NCI-H2171 treated with DMSO at 0.1 percent for 48 hours (cell line): ENCODE data around the gene NOS3.
"Not testable (repeated sequence)": the region's sequence is repeated elsewhere in the genome, so short reads cannot be mapped to it uniquely, and the experiment has no call there.

ENCODE experiments used
- DNase-seq: peaks from one replicate; lab custom pipeline; 2025; lab: John Stamatoyannopoulos, UW

The NOS3 gene

DNA sequence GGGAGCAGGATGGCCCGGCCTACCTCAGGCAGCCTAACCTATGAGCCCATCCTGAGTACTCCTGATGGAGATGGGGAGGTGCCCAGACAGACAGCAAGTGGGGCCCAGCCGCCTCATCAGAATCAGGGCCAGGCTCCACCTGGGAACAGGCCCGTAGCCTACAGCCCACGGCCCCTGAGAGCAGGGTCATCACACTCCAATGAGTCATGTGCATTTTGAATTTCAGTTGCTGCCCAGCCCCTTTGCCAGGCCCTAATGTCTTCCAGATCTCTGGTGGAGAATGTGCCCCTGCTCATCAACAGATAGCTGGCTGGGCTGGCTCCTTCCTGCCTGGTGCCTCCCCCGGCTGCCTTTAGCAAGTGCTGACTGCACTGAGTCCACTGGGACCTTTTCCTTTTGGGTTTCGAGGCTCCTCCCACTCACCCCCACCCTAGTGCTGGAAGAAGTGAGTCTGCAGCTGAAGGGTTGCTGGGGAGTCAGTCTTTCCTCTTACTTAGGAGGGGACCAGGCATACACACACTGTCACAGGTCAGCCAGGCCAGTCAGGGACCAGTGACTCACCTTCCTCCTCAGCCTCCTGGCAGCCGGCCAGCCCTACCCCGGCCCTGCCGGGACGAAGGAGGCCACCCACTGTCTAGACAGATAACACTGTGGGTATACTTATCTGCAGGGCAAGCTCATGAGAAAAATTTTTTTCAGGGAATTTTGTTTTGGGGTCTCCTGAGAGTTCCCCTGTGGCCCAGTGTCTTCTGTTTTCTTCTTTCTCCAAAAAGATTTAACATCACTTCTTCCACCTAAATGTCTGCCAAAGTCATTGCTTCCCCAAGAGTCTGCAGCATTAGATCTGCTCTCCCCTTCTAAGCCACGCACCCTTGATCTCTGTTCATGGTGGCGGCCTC, 48.4 kb downstream of the NOS3 start:
- no peak for DNase-seq

DNA sequence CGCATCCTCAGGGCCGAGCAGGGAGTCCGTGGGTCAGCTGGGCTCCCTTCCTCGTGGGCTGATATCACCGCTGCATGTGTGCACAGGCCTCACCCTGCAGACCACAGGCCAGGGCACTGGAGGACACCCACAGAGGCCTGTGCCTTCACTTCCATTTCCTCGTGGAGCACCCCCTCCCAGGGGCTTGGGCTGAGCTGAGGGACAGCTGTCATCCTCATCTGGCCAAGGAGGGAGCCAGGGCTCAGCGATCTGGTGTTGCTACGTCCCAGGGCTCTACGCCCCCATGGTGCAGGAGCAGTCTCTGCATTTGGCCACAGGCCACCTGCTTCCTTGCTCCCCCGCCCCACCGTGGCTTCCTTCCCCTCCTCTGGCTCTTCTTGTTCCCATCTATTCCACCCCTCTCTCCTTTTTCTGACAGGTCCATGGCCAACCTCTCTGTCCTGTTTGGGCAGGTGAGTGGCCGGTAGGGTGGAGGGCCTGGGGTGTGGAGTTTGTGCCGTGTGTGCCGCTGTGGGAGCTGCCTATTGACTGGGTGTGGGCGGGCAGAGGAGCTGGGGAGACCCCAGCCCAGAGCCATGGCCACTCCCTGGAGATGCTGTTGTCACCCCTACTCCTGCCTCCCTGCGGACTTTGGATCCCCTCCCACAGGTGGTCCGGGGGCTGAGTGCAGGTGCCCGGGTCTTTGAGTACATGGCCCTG, 49.2 kb downstream of the NOS3 start:
- no peak for DNase-seq

DNA sequence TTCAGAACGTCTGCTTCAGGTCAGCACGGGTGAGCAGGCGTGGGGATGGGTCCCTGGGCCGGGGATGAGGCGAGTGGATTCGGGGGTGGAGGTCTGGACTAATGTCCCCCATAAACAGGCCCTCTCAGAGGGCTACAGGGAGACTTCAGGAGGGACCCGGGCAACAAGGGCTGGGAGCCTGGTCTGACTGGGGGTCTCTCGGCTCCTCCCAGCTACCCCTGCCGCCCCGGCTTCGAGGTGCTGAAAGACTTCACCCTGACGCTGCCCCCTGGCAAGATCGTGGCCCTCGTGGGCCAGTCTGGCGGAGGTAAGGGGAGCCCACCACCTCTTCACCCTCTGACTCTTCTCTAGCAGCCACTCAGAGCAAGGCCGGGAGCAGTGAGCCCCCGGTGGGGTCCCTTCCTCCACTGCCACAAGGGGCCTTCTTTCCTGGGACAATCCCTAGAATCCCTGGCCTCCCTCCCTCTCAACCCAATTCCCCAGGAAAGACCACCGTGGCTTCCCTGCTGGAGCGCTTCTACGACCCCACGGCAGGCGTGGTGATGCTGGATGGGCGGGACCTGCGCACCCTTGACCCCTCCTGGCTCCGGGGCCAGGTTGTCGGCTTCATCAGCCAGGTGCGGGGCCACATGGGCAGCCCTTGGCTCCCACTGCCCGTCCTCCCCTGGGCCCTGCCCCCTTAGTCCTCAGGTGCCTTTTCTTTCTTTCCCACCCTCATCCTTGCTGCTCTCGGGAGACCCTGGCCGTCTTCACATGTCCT, 50.0 kb downstream of the NOS3 start:
- DNase-seq = no peak

DNA sequence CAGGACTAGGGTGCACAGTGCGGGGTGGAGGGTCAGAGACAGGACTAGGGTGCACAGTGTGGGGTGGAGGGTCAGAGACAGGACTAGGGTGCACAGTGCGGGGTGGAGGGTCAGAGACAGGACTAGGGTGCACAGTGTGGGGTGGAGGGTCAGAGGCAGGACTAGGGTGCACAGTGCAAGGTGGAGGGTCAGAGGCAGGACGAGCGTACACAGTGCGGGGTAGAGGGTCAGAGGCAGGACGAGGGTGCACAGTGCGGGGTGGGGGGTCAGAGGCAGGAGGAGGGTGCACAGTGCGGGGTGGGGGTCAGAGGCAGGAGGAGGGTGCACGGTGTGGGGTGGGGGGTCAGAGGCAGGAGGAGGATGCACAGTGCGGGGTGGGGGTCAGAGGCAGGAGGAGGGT, 52.6 kb downstream of the NOS3 start:
- not testable (repeated sequence) for DNase-seq

DNA sequence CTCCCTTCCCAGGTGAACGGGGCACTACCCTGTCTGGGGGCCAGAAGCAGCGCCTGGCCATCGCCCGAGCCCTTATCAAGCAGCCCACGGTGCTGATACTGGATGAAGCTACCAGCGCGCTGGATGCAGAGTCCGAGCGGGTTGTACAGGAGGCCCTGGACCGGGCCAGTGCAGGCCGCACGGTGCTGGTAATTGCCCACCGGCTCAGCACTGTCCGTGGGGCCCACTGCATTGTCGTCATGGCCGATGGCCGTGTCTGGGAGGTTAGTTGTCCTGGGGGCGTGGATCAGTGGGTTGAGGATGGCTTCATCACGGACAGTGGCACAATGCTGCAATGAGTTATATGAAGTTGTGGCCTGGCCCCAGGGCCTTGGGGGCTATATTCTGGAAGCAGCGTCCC, 53.1 kb downstream of the NOS3 start:
- DNase-seq = no peak

DNA sequence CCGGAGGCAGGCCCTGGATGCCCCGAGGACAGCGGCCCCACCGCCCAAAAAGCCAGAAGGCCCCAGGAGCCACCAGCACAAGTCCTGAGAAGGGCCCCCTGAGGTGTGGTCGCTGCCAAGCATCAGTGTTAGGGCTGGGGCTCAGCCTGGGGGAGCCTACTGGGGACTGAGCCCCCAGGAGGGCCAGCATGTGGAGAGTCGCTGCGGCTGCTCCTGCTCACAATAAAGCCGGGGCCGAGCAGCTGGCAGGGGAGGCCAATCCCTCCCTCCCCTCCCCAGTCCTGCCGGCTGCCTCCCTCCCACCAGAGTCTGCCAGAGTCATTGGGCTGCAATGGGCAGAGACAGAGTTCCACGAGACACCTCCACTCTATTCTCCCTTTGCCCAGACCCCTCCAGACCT, 54.4 kb downstream of the NOS3 start:
- DNase-seq = no peak

GRCh38 chr7:151045967-151046366, 55.1 kb downstream of the NOS3 start:
- no peak for DNase-seq

DNA sequence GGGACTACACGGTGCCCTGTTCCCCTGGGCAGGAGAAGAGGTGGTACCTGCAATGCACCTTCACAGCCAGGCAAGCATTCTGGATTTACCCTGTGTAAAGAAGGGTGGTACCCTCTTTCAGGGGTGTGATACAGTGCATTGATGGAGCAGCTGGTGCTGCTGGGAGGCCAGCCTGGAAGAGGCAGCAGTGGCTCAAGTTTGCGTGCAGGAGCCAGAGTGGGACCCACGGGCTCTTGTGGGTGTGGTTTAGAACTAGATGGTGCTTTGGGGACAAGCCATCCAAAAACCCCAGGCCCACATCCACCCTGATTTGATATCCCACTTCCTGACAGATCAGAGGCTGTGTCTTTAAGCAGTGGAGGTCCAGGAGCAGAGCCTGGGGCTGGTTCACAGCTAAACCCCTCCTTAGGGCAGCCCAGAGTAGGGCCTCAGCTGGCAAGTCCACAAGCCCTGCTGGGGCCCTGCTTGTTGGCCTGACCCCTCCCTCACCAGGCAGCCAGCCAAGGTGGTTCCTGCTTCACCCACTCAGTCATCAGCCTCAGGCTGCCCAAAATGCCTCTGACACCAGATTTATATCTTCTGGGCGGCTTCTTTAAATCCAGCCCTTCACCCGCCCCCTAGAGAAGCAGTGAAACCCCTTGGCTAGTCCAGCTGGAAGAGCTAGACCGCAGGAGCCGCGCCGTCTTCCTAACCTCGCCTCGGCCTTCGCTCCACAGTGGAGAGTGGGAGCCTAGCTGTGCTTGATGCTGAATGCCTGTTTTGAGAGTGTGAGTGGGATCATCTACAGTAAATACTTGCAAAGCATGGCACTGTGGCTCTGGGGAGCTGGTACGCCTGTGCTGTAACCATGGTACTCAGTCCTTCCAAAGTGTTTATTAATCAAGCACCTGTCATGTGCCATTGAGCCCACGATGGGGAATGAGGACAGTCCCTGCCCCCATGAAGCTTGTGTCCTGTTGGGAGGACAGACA, 56.1 kb downstream of the NOS3 start:
- no peak for DNase-seq

DNA sequence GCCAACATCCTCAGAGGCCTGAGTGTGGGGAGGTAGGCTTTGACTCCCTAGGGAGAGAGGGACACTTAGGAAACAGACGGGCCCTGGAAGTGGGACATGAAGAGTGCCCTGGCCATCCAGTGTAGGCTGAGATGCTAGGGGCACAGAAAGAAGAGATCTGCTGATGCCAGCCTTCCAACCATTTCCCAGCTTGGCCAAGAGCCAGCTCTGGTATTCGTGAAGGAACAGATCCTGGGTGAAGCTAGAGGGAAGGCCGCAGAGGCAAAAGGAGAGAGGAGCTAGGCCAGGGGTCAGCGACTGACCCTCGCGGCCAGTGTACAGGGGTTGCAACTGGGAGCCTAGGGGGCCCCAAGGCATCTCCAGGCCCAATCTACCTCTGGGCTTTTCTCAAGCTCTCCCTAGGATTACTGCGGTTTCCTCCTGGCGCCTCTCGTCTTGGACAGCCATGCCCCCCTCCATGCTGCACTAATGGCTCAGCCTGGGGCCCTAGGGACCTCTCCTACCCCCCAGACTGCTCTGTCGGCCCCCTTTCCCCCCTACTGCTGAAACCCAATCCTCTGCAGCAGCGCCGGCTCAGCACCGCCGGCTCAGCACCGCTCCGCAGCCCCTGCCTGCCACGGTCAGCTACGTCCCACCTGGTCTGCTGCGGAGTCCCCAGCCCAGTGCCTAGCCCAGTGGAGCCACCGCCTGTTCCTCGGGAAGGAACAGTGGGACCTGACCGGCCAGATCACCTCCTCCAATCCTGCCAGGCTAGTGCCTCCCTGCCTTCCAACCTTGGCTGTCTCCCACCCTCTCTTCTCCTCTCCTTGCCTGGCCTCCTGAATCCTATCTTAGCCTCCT, 57.4 kb downstream of the NOS3 start, which contains the start of gene ASIC3:
Gene ASIC3 (plus strand): TSS at position 556 of the 840 bp plus-strand sequence. CDS start 355 bp downstream, outside the sequence.
- DNase-seq = peak; percentile 42

DNA sequence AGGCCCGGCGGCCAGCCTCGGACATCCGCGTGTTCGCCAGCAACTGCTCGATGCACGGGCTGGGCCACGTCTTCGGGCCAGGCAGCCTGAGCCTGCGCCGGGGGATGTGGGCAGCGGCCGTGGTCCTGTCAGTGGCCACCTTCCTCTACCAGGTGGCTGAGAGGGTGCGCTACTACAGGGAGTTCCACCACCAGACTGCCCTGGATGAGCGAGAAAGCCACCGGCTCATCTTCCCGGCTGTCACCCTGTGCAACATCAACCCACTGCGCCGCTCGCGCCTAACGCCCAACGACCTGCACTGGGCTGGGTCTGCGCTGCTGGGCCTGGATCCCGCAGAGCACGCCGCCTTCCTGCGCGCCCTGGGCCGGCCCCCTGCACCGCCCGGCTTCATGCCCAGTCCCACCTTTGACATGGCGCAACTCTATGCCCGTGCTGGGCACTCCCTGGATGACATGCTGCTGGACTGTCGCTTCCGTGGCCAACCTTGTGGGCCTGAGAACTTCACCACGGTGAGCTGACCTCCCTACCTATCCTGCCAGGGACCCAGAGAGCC, 58.2 kb downstream of the NOS3 start:
- no peak for DNase-seq

GRCh38 chr7:151051108-151051507, 60.3 kb downstream of the NOS3 start:
- no peak for DNase-seq

DNA sequence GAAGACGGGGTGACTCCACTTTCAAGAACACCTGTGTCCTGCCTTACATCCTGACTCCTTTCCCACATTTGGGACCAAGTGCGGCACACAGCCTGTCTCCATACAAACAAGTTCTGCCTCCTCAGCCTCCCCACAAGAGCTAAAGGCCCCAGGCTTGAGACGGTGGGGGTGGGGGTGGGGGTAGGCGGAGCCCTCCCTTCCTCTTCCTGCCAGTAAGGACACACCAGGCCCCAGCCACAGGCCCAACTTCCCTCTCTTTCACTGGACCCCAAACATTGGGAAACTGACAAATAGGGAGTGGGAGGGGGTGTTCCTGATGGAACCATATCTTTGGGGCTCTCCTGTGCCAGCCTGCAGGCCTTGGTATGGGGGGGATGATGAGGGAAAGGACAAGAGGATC, 62.3 kb downstream of the NOS3 start:
- DNase-seq = no peak

- no peak for DNase-seq
Measured at GRCh38 chr7:151053751-151054150, 62.9 kb downstream of the NOS3 start.

DNA sequence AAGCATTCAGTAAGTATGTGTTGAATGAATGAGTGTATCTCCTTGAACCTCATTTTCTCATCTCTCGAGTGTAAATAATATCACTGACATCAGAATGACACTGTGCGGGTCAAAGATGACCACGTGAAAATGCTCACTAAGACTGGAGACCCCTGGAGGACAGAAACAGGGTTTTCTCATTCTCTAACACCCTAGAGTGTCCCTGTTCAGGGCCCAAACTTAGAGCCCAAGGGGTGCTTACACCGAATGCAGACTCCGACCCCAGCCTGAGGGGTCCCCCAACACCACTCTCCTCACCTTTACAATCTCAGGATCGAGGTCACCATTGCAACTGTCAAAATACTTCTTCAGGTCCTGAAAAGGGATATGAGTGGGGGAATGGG, 65.5 kb downstream of the NOS3 start:
- no peak for DNase-seq

DNA sequence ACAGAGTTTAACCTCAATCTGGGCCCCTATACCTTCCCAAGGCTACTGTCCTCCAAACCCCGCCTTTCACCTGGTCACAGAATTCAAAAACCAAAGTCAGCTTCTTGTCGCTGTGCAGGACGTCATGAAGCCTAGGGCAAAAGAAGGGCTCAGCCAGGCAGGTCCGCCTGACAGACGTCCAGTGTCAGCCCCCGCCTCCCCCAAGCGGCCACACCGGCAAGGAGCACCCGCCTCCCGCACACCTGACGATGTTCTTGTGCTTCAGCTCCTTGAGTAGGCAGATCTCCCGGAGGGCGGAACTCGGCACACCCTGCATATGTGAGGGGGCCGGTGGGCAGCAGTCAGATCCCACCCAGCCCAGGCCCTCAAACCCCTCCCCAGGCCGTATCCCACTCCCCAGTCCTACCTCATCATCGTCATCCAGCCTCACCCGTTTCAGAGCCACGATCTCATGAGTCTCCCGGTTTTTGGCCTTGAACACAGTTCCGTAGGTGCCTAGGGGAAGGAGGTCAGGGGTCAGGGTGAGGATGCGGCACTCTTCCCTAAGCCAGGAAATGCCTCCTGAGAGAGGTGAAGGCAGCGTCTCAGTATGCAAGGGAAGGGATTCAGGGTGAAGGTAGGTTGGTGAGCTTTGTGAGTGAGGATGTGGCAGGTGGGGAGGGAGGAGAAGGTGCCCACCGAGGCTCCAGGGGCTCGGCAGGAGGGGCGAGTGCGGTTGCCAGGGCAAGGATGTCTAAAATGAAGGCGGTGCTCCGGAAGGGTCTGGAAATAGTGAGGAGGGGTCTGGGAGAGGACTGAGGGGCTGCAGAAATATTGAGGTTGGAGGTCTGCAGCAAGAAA, 66.1 kb downstream of the NOS3 start:
- DNase-seq = no peak

GRCh38 chr7:151057506-151057988, 66.7 kb downstream of the NOS3 start, which contains the start of gene CDK5:
Gene CDK5, minus strand, starts transcription at chr7:151057897. Its CDS starts 49 bp downstream, at chr7:151057848.
- no peak for DNase-seq

DNA sequence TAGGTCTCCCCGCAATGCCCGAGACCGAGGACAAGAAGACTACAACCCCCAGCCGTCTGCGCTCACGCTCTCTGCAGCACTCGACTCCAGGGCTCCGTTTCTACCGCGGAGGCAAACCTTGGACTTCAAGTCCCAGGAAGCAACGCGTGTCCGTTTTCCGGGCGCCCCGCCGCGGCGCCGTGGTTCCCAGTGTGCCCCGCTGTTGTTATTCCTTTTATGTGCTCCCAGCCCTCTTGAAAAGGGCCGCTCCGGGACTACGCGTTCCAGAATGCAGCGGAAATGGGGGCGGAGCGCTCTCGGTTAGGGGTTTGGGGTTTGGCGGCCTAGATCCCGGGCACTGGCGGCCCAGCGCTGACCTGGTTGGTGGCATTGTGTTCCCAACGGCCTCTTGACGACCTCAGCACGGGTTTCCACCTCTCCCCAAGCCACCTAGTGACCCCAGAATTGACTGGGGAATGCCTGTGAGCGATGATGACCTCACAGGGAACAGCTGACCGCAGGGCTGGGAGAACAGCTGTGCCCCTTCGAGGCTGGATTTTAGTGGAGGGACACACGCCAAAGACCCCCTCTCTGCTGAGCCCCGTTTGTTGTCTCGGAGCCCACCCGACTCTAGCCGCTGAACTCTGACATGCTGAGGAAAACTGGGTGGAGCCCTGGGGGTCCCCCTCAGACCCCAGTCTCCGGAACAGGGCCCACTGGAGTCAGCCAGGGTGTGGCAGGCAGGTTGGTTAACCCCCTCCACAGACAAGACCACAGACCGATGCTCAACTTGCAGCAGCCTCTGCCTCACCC, 67.4 kb downstream of the NOS3 start:
- DNase-seq = peak; percentile 100

DNA sequence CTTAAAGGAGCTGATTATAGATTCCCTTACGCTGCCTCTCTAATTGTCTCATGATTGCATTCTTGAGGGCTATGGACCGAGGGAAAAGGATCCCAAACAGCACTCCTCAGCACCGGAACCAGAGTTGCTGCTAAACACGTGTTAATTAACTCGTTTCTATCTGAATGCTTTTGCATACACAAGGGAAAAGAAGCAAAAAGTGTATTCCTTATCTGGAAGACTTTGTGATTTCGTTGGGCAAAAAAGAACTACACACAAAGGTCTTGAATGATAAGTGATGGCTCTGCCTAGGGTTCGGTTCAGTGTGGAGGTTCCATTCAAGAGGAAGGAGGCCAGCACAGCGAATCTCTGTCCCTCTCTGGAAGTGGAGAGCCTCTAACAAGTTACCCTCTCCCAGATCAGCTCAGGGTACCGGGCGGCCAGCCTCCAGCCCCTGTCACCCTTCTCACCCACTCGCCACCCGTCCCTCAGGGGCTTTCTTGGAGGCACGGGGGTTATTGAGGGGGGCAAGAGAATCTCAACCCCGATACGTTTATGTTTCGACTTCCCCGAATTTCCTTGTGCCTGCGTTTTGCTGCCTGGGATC, 68.1 kb downstream of the NOS3 start:
- DNase-seq = peak; percentile 30
